Right atrium auricular region (tissue), 2 donors: ENCODE results near the gene STAT6. TPM values are rescaled to one million over a fixed set of nuclear protein-coding genes. Genes with fewer than 3 reads are reported as not detected.

Experiments used
- DNase-seq: peaks from one replicate; pipeline ENCODE4 v3.0.0-alpha.2; 2019; ENCODE audit warnings: low spot score
- H3K27ac ChIP-seq, 2 donors: fragments of 200-600 bp; sonication (generic); 1 replicate in 1 of 2; 2 replicates in 1 of 2; pipeline ENCODE4 v1.5.1; 2016 to 2019
- H3K27me3 ChIP-seq, 2 donors: fragments of 200-600 bp; sonication (generic); one replicate each; pipeline versions ENCODE4 v1.5.1 to v1.6.0; 2017 to 2019
- H3K36me3 ChIP-seq: fragments of 200-600 bp; sonication (generic); one replicate; pipeline ENCODE4 v1.5.1; 2016
- H3K4me1 ChIP-seq, 2 donors: fragments of 200-600 bp; sonication (generic); one replicate each; pipeline versions ENCODE4 v1.5.1 to v1.6.0; 2017 to 2019
- H3K4me3 ChIP-seq, 2 donors: fragments of 200-600 bp; sonication (generic); 1 replicate in 1 of 2; 2 replicates in 1 of 2; pipeline ENCODE4 v1.5.1; 2017 to 2019; ENCODE audit warnings: mild to moderate bottlenecking in 1 of 2, moderate library complexity in 1 of 2
- H3K9me3 ChIP-seq, 2 donors: fragments of 200-600 bp; sonication (generic); one replicate each; pipeline ENCODE4 v1.5.1; 2019
- CTCF ChIP-seq, 2 donors: fragments of 200-600 bp; sonication (generic); IDR thresholded peaks; one replicate each; pipeline ENCODE4 v1.5.1; 2019; ENCODE audit warnings: antibody characterized with exemption in 2 of 2
- total RNA-seq, 2 donors: library from RNA; depleted of rRNA; stranded (reverse); fragments of >200 nt; gene quantifications; one replicate each; pipeline ENCODE4 v1.1.0, GENCODE V29; 2016

The STAT6 gene
- total RNA-seq, 2 donors from 2014 or later = 34.3 to 64.3 TPM

- Histone ChIP-seq H3K4me3 (no peak overlapping the region), H3K27me3 (no peaks in the 10 kb centered on the region), H3K27ac (no peak overlapping the region), H3K36me3 (peaks cover 94% of the 10 kb centered on the region), H3K4me1 (peaks cover 0 to 24% of the 10 kb centered on the region in 2 donors), H3K9me3 (no peaks in the 10 kb centered on the region)
- no peak for DNase-seq
- TF ChIP-seq CTCF (IDR thresholded peaks at IDR 0.05) = no peak
These were observed 47.0 kb upstream of the STAT6 start for GRCh38 chr12:57158186-57158585.

GRCh38 chr12:57157588-57158173 is 46.5 kb upstream of the STAT6 start:
- H3K4me3 ChIP-seq = no peak overlapping the region
- no peak for DNase-seq
- H3K4me1 ChIP-seq = peaks cover 0 to 29% of the 10 kb centered on the region in 2 donors
- H3K36me3 ChIP-seq = peaks cover 89% of the 10 kb centered on the region
- no peaks in the 10 kb centered on the region for H3K9me3 ChIP-seq
- no peak for TF ChIP-seq CTCF (IDR thresholded peaks at IDR 0.05)
- H3K27ac ChIP-seq = peak overlapping the region in 1 of 2 donors; percentile 29
- no peaks in the 10 kb centered on the region for H3K27me3 ChIP-seq

- Histone ChIP-seq H3K9me3 (no peaks in the 10 kb centered on the region), H3K27me3 (no peaks in the 10 kb centered on the region), H3K27ac (peak overlapping the region in 1 of 2 donors; percentile 29), H3K4me3 (no peak overlapping the region), H3K4me1 (peaks cover 0 to 37% of the 10 kb centered on the region in 2 donors), H3K36me3 (peaks cover 81% of the 10 kb centered on the region)
- no peak for DNase-seq
- no peak for TF ChIP-seq CTCF (IDR thresholded peaks at IDR 0.05)
These were observed 45.7 kb upstream of the STAT6 start for GRCh38 chr12:57156701-57157403.

GRCh38 chr12:57154804-57155434 is 43.8 kb upstream of the STAT6 start:
- peaks cover 62% of the 10 kb centered on the region for H3K36me3 ChIP-seq
- no peak for DNase-seq
- no peak overlapping the region for H3K4me3 ChIP-seq
- no peaks in the 10 kb centered on the region for H3K9me3 ChIP-seq
- no peak overlapping the region for H3K27ac ChIP-seq
- no peak for TF ChIP-seq CTCF (IDR thresholded peaks at IDR 0.05)
- peaks cover 0 to 55% of the 10 kb centered on the region in 2 donors for H3K4me1 ChIP-seq
- H3K27me3 ChIP-seq = no peaks in the 10 kb centered on the region

- peaks cover 53% of the 10 kb centered on the region for H3K36me3 ChIP-seq
- no peaks in the 10 kb centered on the region for H3K27me3 ChIP-seq
- no peak overlapping the region for H3K4me3 ChIP-seq
- no peak overlapping the region for H3K27ac ChIP-seq
- no peak for DNase-seq
- TF ChIP-seq CTCF (IDR thresholded peaks at IDR 0.05) = no peak
- H3K9me3 ChIP-seq = no peaks in the 10 kb centered on the region
- peaks cover 0 to 63% of the 10 kb centered on the region in 2 donors for H3K4me1 ChIP-seq
These were observed 42.9 kb upstream of the STAT6 start for GRCh38 chr12:57154076-57154475.
